HEK293 (cell line): Measurements from ENCODE around the gene SSBP2.

ENCODE experiments used
- CTCF ChIP-seq: fragments of 450-650 bp; formaldehyde crosslinking; IDR thresholded peaks from 2 replicates; pipeline ENCODE4 v1.5.1; 2016; ENCODE audit warnings: missing biosample characterization, missing genetic modification characterization
- KLF8 ChIP-seq: fragments of 450-650 bp; formaldehyde crosslinking; IDR thresholded peaks from 2 replicates; pipeline ENCODE4 v1.5.1; 2016; ENCODE audit warnings: missing biosample characterization, missing genetic modification characterization
- ZBTB1 ChIP-seq: fragments of 450-650 bp; formaldehyde crosslinking; IDR thresholded peaks from 2 replicates; pipeline ENCODE4 v1.5.1; 2016; ENCODE audit warnings: missing biosample characterization, missing genetic modification characterization
- ZNF239 ChIP-seq: fragments of 450-650 bp; formaldehyde crosslinking; IDR thresholded peaks from 2 replicates; pipeline ENCODE4 v1.5.1; 2016; ENCODE audit warnings: missing biosample characterization, missing genetic modification characterization
- ZNF302 ChIP-seq: fragments of 450-650 bp; formaldehyde crosslinking; IDR thresholded peaks from 2 replicates; pipeline ENCODE4 v1.5.1; 2016; ENCODE audit warnings: missing biosample characterization, missing genetic modification characterization, low read depth
- ZNF785 ChIP-seq: fragments of 450-650 bp; formaldehyde crosslinking; IDR thresholded peaks from 2 replicates; pipeline ENCODE4 v1.5.1; 2016; ENCODE audit warnings: missing biosample characterization, missing genetic modification characterization
- TF ChIP-seq, protein P1 (sequence below): sonication (generic); formaldehyde crosslinking; IDR thresholded peaks from 2 replicates; pipeline ENCODE4 v1.8.1; 2022; ENCODE audit warnings: mild to moderate bottlenecking, moderate library complexity, missing genetic modification reagents
- TF ChIP-seq, protein P2 (sequence below): fragments of 450-650 bp; formaldehyde crosslinking; IDR thresholded peaks from 2 replicates; pipeline ENCODE4 v1.5.1; 2016; ENCODE audit warnings: missing biosample characterization, missing genetic modification characterization, low read depth
- TF ChIP-seq, protein P3 (sequence below): fragments of 450-650 bp; formaldehyde crosslinking; IDR thresholded peaks from 2 replicates; pipeline ENCODE4 v1.5.1; 2016; ENCODE audit warnings: missing biosample characterization, missing genetic modification characterization

DNA sequence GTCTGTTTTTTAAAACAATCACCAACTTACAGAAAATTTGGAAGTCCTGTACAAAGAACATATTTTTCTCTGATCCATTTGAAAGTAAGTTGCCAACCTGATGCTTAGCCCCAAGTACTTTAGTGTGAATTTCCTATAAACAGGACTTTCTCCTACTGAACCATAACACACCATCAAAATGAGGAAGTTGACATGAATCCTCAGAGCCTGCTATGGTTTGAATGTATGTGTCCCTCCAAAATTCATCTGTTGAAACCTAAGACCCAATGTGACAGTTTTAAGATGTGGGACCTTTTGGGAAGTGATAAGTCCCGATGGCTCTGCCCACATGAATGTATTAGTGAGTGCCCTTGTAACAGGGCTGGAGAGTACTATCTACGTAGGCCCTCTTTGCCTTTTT is 350.5 kb downstream of the SSBP2 start:
- TF ChIP-seq, protein P1, sequence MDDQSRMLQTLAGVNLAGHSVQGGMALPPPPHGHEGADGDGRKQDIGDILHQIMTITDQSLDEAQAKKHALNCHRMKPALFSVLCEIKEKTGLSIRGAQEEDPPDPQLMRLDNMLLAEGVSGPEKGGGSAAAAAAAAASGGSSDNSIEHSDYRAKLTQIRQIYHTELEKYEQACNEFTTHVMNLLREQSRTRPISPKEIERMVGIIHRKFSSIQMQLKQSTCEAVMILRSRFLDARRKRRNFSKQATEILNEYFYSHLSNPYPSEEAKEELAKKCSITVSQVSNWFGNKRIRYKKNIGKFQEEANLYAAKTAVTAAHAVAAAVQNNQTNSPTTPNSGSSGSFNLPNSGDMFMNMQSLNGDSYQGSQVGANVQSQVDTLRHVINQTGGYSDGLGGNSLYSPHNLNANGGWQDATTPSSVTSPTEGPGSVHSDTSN (CRISPR knock-in tag), result no peak
- no peak for TF ChIP-seq ZNF785
- TF ChIP-seq ZNF239 (tag by site-specific recombination), result no peak
- no peak for TF ChIP-seq ZNF302 (tag by site-specific recombination)
- TF ChIP-seq, protein P2, sequence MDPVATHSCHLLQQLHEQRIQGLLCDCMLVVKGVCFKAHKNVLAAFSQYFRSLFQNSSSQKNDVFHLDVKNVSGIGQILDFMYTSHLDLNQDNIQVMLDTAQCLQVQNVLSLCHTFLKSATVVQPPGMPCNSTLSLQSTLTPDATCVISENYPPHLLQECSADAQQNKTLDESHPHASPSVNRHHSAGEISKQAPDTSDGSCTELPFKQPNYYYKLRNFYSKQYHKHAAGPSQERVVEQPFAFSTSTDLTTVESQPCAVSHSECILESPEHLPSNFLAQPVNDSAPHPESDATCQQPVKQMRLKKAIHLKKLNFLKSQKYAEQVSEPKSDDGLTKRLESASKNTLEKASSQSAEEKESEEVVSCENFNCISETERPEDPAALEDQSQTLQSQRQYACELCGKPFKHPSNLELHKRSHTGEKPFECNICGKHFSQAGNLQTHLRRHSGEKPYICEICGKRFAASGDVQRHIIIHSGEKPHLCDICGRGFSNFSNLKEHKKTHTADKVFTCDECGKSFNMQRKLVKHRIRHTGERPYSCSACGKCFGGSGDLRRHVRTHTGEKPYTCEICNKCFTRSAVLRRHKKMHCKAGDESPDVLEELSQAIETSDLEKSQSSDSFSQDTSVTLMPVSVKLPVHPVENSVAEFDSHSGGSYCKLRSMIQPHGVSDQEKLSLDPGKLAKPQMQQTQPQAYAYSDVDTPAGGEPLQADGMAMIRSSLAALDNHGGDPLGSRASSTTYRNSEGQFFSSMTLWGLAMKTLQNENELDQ (tag by site-specific recombination), result no peak
- TF ChIP-seq CTCF (tag by site-specific recombination), result no peak
- no peak for TF ChIP-seq ZBTB1
- TF ChIP-seq KLF8 (tag by site-specific recombination), result no peak
- TF ChIP-seq, protein P3, sequence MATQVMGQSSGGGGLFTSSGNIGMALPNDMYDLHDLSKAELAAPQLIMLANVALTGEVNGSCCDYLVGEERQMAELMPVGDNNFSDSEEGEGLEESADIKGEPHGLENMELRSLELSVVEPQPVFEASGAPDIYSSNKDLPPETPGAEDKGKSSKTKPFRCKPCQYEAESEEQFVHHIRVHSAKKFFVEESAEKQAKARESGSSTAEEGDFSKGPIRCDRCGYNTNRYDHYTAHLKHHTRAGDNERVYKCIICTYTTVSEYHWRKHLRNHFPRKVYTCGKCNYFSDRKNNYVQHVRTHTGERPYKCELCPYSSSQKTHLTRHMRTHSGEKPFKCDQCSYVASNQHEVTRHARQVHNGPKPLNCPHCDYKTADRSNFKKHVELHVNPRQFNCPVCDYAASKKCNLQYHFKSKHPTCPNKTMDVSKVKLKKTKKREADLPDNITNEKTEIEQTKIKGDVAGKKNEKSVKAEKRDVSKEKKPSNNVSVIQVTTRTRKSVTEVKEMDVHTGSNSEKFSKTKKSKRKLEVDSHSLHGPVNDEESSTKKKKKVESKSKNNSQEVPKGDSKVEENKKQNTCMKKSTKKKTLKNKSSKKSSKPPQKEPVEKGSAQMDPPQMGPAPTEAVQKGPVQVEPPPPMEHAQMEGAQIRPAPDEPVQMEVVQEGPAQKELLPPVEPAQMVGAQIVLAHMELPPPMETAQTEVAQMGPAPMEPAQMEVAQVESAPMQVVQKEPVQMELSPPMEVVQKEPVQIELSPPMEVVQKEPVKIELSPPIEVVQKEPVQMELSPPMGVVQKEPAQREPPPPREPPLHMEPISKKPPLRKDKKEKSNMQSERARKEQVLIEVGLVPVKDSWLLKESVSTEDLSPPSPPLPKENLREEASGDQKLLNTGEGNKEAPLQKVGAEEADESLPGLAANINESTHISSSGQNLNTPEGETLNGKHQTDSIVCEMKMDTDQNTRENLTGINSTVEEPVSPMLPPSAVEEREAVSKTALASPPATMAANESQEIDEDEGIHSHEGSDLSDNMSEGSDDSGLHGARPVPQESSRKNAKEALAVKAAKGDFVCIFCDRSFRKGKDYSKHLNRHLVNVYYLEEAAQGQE (tag by site-specific recombination), result no peak
